GM19193 (cell line): ENCODE measurements around the gene LMO4.

Source experiments
- POLR2A ChIP-seq: IDR thresholded peaks from 4 replicates; pipeline ENCODE4 v1.6.1; 2011; ENCODE audit not compliant: insufficient read depth, insufficient read length; ENCODE audit errors: extremely low read depth

The LMO4 gene

DNA sequence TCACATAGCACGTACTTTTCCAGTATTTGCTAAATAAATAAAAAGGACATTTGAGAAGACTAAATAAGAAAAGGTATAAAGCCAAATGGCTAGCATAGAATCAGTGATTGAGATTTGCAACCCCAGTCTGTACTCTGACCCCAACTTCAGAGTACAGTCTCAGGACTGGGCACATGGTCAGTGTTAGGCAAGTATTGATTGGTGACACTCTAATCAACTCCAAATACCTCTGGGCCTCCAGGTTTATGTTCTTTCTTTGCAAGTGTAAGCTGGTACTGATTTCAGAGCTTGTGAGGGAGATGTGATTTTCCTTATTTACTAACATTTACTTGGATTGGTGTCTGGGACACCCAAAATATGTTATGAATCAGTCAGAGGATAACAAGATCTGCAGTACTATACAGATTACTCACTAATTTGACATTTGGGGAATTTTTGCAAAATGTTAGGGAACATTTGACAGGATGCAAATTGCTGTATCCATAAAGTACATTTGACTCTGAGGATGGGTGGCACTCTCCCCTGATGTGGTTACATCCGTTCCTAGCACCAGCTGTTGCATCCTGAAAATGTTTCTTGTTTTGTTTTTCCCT lies 34.2 kb downstream of the LMO4 start:
- no peak for TF ChIP-seq POLR2A

DNA sequence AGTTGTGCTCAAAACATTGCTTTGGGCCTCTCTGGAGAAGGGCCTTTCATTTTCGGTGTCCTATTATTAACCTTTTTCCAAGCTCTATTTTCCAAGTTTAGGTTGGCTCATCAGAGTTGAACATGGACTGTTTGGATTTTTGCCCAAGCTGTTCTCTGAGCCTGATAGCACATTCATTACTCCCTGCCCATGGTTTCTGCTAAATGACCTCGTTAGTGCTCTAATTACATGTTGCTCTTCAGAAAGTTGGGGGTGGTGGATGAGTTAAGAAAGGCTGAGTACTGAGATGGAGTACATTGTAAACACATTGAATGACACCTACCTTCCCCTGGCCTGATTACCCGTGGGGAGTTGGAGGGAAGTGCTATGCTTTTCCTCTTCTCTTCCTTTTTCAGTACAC lies 38.9 kb downstream of the LMO4 start:
- TF ChIP-seq POLR2A = no peak

DNA sequence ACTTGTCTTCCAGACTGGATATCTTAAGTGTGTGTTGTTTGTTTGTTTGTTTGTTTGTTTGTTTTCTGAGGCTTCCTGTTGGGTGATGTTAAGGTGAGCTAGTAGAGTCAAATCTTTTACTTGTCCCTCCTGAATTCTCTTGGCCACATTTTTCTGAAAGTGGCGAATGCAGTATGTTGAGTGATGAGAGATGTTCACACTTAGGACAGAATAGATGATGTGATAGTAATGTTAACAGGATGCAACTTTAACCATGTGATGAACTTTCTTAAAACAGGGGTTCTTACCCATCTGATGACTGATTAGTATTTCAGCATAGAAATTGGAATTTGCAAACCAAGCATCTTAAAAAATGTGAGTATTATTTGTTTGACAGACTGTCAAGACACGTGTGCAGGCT lies 40.2 kb downstream of the LMO4 start:
- TF ChIP-seq POLR2A = no peak

DNA sequence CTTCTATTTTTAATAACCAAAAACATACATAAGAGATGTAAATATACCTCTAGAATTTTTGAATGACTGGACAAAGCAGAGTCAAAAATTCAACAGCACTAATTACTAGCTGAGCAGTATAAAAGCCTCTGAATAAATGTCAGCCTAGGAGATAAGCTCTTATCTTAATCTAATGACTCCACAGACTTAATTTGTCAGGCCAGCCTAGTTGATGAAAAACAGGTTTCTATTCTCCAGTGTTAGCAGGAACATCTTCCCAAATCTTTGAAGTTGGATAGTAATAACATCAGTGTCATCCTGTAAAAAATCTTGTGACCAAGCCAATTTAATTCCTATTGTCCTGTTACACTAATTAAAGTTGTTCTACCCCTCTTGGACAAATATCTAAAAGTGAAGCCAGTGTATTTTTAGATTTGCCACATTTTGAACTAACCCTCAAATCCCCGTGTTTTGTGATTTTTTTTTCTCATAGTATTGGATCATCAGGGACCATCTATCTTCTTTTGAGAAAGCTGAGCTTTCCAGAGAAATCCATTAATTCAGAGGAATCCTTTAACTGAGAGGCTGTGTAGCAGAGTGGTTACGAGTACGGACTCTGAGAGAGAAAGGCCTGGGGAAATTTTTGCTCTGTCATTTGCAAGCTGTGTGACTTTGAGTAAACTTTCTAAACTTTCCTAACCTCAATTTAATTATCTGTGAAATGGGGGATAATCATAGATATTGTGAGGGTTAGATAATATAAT lies 41.2 kb downstream of the LMO4 start:
- no peak for TF ChIP-seq POLR2A

DNA sequence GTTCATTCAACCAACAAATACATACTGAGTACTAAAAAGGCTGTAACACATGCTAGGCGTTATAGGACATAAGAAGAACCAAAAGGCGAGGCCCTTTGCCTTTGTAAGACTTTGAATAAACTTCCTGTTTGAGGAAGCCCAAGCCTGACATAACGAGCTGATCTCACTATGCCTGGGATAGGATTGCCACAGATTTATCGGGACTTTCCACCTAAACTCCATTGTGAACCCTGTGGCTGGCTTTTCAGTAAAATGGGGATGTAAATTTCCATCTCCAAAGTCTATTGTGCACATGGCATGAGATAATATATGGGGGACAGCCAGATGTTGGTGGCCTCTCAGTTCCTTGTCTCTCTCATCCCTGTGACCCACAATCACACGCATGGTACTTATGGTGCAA lies 41.9 kb downstream of the LMO4 start:
- TF ChIP-seq POLR2A = no peak

DNA sequence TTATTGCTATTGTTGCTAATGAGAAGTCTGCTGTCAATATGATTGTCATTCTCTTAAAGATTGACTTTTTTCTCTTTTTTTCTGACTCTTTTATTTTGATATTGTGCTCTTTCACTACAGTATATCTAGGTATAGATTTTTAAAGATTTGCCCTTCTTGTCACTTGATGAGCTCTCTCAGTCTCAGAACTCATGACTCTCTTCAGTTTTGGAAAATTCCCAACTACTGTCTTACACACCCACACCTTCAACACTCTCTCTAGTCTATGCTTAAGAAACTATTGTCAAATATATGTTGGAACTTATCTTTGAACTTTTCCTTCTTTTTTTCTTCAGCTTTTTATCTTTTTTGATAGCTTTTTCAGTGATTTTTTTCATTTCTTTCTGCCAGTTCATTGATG lies 50.6 kb downstream of the LMO4 start:
- no peak for TF ChIP-seq POLR2A

DNA sequence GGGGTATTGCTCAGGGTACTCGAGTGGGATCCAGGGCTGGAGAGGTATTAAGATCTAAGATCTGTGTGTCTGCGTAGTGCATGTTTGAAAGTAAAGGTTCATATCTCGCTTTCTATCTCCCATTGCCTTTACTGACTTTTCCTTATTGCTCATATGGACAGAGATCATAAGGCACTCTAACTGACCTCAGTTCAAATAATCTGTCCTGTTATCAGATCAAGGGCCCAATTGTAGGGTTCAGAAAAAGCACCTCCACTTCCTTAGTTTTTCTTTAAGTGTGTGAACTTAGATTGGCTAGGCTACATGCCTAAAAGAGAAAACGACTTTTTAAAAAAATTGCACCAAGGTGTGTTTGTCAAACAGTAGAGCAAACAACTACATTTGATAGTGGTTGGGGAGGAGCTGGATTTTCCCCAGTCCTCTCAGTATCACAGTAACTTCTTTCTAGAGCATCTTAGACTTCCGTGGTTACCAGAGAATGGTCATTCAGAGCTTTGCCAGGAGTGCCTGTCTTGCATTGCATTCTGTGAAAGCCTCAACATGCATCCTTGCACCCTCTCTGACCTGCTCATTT lies 57.6 kb downstream of the LMO4 start:
- TF ChIP-seq POLR2A = no peak

DNA sequence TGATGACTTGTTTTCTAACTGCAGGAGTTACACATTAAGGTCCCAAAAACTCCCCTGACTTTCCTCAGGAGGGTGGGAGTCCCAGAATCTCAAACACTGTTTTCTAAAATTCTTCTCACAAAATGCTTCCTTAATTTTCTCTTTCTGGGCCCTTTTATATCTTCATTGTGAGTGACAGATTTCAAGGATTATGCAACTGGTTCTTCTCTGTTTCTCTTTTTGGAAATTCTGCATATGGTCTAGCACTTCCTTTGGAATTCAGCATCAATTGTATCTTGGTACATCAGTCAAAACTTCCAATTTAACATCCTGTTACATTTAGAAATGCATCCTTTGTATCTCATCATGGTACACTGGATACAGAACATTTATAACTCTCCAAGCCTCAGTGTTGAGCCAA lies 59.7 kb downstream of the LMO4 start:
- TF ChIP-seq POLR2A = no peak

DNA sequence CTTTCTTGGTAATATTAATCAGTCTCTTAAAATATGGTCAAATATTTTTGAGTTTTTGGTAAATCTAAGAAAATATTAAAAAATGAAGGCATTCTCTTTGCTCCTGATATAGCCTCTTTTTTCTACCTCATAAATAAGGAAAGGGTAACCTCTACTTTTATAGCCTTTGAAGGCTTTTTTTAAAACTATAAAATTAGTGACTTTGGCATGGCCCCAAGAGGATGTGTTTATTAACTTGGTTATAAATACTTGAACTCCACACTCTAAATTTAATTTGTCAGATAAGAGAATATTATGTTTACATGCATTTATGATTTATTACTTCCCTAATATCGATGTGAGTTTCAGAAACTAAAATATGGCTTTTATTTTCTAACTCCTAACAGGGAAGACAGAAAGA lies 60.3 kb downstream of the LMO4 start:
- TF ChIP-seq POLR2A = no peak

DNA sequence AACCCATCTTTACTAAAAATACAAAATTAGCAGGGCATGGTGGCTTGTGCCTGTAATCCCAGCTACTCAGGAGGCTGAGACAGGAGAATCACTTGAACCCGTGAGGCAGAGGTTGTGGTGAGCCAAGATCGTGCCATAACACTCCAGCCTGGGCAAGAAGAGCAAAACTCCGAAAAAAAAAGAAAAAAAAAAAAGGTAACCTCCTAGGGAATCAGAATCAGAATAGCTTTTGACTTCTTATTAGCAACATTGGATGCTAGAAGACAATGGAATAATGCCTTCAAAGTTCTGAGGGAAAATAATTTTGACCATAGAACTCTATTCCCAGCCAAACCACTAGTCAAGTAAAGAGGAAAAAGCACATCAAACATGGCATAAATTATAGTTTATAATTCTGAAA lies 60.9 kb downstream of the LMO4 start:
- no peak for TF ChIP-seq POLR2A

DNA sequence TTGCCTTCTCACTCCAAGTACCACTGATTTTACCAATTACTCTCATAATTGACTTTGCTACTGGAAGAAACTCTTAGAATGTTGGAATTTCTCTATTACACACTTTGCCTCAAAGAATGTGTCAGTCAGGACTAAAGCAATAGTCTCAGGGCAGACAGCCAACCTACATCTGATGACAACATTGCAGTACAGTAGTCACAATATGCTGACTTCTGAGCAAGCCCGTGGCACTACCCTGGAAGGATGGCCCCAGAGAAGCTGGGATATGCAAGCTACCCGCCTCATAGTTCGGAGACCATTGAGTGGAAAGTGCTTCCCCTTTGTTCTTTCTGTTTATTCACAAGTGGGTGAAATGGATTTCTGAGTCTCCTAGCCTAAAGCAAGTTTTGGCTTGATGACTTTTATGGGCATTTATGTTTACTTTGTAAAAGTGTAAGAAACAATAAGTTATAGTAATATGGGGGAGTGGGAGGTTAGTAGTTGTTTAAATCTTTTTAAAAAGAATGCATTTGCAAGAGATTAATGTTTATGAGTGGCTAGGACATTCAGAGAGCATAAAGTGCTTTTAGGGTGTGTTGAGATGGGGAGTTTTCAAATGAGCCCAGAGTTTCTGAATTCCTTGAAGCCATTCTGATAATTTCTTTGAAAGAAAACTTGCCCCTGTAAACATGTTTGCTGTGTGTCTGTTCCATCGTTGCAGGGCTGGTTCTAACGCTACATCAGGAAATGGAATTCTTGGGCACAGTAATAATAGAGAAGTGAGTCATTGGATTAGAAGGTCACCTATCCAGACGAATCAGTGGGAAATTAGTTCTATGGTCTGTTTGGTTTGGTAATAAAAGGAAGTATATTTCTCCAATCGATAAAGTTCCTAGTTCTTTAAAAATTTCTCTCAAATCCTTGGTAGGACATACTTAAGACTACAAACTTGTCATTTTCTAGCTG lies 63.8 kb downstream of the LMO4 start:
- TF ChIP-seq POLR2A = no peak

DNA sequence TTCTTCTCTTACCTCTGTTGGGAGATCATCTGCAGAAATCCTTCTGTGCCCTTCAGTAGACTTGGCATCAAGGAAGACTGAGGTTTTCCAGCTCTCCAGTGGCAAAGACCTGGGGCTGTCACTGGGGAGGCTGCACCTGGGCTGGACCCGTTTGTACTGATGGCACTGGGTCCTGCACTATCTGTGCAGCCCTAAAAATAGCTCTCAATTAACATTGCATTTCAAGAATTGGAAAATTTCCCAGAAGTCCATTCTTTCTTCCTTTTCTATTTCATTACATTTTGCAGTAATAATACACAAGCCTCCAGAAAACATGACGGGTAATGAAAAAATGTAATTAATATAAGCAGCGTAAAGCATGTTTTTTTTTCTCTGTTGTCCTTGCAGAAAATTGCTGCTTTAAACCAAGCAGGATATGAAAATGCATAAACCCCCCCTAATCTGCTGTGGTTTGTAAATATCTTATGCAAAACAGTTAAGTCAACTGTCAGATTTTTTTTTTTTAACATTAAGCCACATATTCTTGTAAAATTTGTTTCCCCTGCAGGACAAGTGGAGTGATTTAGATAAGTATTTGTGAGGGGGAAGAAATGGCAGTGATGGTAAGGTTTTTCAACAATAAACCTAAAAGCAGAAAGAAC lies 64.9 kb downstream of the LMO4 start:
- no peak for TF ChIP-seq POLR2A

DNA sequence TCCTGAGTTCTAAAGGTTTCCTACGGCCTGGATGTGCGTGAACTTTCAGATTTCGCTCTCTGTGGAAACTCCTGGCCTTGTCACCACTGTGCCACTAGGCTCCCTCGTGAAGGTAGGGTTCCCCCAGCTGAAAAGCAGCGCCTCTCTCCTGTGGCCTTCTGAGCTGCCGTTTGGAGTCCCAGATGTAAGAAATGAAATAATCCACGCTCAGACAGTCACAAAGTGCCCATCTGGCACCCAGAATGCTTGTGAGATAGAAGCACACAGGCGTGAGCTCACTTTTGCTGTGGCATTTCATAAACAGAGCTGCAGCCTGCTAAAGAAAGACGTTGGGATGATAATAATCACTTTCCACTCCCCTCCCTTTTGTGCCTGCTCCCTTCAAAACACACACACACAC lies 65.8 kb downstream of the LMO4 start:
- no peak for TF ChIP-seq POLR2A

DNA sequence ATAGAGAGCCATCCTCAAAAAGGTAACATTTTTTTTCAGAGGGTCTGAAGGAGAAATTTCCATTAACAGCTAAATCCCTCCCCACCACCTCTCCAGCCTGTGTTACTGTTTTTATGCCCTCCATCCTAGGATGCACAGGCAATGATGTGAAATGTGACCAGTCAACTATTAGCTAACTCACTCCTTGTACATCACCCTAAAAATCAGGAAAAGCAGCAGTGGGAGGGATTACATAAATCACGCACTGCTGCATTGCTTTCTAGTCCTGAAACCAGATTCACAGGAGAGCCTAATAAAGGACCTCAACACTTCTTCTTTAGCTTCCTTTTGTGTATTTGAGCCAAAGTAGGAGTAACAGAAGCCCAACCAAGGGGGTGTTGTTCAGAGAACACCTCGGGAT lies 66.3 kb downstream of the LMO4 start:
- TF ChIP-seq POLR2A = no peak
